Left cardiac atrium (tissue), 4 donors: ENCODE measurements around the gene DLL4. TPM values are rescaled to one million over a fixed set of nuclear protein-coding genes. Genes with fewer than 3 reads are reported as not detected.

ENCODE experiments used
- ATAC-seq, 2 donors: fragments of 200-7000 bp; cut with Tn5 transposase; one replicate each; pipeline ENCODE4 v1.9.1; 2020; ENCODE audit warnings: mild to moderate bottlenecking in 2 of 2, moderate library complexity in 2 of 2
- DNase-seq: peaks from one replicate; pipeline ENCODE4 v3.0.0-alpha.2; 2020
- intact Hi-C, 2 donors: fragments of 100-400 bp; cut with DNase I; formaldehyde crosslinking; loops; one replicate each; pipeline versions ENCODE4 v1.14.1 to v1.15.1; 2022 to 2023
- total RNA-seq, 2 donors: library from RNA; stranded (reverse); fragmentation: NEBNext Ultra II Directional; extraction: Animal tissue kit (Norgen Biotek cat#: 25700); gene quantifications; one replicate each; pipeline ENCODE4 v1.2.1, GENCODE V29; 2021
- donor health status: DM: no; HTN: yes; CAD: no.
- donor health status: DM: no; HTN: yes; CAD: no; lungs with severe emphysema.
- donor health status: DM: yes; HTN: yes; CAD: no.
- donor health status: Dilated cardiomyopathy.

Gene DLL4
- total RNA-seq, 2 donors from 2014 or later = 8.5 to 9.2 TPM

DNA sequence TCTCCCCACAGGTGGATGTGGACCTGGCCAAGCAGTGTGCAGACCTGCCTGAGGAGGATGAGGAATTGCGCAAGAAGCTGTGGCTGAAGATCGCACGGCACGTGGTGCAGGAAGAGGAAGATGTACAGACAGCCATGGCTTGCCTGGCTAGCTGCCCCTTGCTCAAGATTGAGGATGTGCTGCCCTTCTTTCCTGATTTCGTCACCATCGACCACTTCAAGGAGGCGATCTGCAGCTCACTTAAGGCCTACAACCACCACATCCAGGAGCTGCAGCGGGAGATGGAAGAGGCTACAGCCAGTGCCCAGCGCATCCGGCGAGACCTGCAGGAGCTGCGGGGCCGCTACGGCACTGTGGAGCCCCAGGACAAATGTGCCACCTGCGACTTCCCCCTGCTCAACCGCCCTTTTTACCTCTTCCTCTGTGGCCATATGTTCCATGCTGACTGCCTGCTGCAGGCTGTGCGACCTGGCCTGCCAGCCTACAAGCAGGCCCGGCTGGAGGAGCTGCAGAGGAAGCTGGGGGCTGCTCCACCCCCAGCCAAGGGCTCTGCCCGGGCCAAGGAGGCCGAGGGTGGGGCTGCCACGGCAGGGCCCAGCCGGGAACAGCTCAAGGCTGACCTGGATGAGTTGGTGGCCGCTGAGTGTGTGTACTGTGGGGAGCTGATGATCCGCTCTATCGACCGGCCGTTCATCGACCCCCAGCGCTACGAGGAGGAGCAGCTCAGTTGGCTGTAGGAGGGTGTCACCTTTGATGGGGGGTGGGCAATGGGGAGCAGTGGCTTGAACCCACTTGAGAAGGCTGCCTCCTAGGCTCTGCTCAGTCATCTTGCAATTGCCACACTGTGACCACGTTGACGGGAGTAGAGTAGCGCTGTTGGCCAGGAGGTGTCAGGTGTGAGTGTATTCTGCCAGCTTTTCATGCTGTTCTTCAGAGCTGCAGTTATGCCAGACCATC, 26.3 kb upstream of the DLL4 start:
- ATAC-seq (no peak), DNase-seq (peak; percentile 57)
- intact Hi-C loops = loop anchor here in 1 of 2 donors (10.0 kb wide), 1 partner anchor 282 kb away; no protein-coding TSS in a partner anchor

DNA sequence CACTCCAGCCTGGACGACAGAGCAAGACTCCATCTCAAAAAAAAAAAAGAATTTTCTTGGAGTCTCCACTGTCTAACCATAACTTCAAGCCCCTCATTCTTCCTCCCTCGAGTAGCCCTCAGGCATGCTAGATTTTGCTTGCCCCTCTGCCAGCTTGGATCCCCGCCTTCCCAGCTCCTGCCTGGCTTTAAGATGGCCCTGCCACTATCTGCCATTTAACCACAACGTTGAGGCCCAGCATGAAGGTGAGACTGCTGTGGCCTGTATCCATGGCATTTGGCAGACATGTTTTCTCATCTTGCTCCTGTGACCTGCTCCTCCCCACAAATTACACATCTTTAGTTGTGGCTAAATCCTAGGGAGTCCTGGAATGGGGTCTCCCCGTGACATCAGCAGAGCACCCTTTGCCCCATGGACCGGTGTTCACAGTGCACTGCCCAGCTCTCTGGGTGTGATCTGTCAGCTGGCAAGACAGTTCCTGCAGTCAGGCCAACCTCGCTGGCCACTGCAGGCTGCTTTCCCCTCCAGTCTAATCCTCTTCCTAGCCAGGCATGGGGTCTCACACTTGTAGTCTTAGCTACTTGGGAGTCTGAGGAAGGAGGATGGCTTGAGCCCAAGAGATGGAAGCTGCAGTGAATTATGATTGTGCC, 24.5 kb upstream of the DLL4 start:
- intact Hi-C loops = loop anchor here (1.0 to 10.0 kb wide), 4 partner anchors 38 to 280 kb away; no protein-coding TSS in a partner anchor
- ATAC-seq (no peak), DNase-seq (no peak)

DNA sequence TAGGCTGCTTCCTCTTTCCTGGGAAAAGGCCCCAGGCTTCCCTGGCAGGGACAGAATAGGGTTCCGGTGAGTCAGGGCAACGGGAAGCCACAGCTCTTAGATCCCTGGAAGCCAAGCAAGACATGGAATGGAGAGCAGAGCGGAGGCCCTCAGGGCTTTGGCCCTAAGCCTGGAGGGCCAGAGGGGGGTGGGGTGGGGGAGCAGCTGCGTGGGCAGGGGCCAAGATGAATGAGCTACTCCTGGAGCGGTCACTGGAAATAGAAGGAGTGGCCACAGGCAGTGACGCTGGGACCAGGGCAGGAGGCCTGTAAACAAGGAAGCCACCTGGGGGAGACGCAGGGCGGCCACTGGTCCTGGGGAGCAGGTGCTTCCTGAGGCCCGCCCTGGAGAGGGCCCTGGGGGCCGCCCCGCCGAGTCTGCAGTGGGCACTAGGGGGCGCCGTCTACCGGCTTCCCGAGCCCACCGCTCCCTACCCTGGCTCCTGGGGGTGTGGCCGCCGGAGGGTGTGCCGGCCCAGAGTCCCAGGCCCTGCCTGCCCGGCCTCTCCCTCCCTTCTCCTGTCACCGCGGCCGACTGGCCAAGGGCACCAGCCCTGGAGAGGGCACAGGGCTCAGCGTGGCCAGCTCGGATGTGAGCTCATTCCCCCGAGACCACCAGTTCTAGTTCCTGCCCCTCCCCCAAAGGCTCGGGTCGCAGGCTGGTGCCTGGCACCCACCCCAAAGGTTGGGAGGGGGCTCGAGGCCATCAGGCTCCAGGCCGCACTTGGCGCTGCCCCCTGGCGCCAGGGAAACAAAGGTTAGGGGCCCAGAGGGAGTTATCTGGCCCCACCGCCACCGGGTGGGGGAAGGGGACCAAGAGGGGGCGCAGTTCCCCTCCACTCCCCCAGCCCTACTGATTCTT, 22.8 kb upstream of the DLL4 start:
- intact Hi-C loops = loop anchor here (2.0 to 10.0 kb wide), 3 partner anchors 36 to 278 kb away; no protein-coding TSS in a partner anchor
- peak; percentile 91 for DNase-seq
- peak; percentile 80 to 85 for ATAC-seq

- intact Hi-C loops = loop anchor here (2.0 to 10.0 kb wide), 3 partner anchors 35 to 278 kb away; no protein-coding TSS in a partner anchor
- peak; percentile 41 to 48 for ATAC-seq
- peak; percentile 70 for DNase-seq
Observed at GRCh38 chr15:40906991-40907802, 21.9 kb upstream of the DLL4 start.

- DNase-seq = no peak
- ATAC-seq = no peak
- intact Hi-C loops = loop anchor here (5.0 to 10.0 kb wide), 2 partner anchors 34 to 277 kb away; no protein-coding TSS in a partner anchor
Observed at GRCh38 chr15:40908095-40908494, 21.0 kb upstream of the DLL4 start.

- DNase-seq = peak; percentile 62
Observed at GRCh38 chr15:40909662-40910630, 19.2 kb upstream of the DLL4 start.

GRCh38 chr15:40911141-40911540, 18.0 kb upstream of the DLL4 start:
- intact Hi-C loops = no loop called here
- no peak for DNase-seq
- ATAC-seq = no peak

More at GRCh38 chr15:40909662-40910630, 19.2 kb upstream of the DLL4 start:
- peak in 1 of 2 donors; percentile 22 for ATAC-seq
- intact Hi-C loops = loop anchor here (5.0 to 10.0 kb wide), 2 partner anchors 32 to 275 kb away; no protein-coding TSS in a partner anchor

- intact Hi-C loops = no loop called here
- DNase-seq (no peak), ATAC-seq (no peak)
Observed at GRCh38 chr15:40911693-40912092, 17.4 kb upstream of the DLL4 start.

DNA sequence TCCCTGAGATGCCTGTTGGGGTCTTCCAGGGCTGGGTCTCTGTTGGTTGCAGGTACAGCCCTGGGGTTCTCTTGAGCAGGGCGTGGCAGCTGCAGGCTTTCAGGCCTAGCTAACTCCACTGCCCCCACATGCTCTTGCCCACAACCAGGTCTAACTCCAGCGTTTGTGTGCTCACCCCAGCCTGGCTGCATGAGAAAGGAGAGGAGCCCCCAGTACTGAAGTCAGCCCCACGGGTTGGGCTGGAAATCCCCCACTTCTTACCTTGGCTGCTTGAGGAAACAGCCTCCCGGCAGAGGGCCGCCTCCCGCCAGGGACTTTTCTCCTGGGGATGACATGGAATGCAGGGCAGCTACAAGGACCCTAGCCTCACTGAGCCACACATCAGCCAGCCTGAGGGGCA, 16.7 kb upstream of the DLL4 start:
- DNase-seq (no peak), ATAC-seq (no peak)
- intact Hi-C loops = no loop called here

- ATAC-seq = no peak
- no peak for DNase-seq
- intact Hi-C loops = no loop called here
Observed at GRCh38 chr15:40914013-40914412, 15.1 kb upstream of the DLL4 start.

- no peak for ATAC-seq
- DNase-seq = no peak
- intact Hi-C loops = no loop called here
Observed at GRCh38 chr15:40914486-40914885, 14.7 kb upstream of the DLL4 start.

GRCh38 chr15:40915116-40915661, 14.0 kb upstream of the DLL4 start:
- DNase-seq (no peak), ATAC-seq (no peak)
- intact Hi-C loops = no loop called here

DNA sequence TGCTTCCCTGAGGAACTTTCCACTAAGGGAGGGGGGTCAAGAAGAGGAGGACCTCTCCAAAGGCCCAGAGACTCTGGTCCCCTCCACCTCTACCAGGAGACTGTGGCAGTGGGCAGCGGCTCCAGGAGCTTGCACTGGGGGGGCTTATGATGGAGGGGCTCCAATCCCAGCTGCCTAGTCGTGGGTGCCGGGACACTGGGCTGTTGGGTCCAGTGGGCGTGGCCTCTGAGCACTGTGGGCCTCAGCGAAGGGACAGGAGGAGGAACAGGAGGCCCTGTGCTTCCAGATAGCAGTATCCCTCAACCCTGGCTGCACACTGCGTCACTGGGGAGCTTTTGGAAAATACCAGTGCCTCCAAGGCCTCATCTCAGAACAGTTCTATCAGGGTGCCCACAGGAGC, 13.5 kb upstream of the DLL4 start:
- DNase-seq (no peak), ATAC-seq (no peak)
- intact Hi-C loops = no loop called here

- intact Hi-C loops = no loop called here
- ATAC-seq = no peak
- no peak for DNase-seq
Observed at GRCh38 chr15:40917585-40917984, 11.6 kb upstream of the DLL4 start.

- ATAC-seq (peak; percentile 20 to 48), DNase-seq (peak; percentile 26)
- intact Hi-C loops = no loop called here
Observed at GRCh38 chr15:40918146-40918798, 10.9 kb upstream of the DLL4 start.

- ATAC-seq (peak in 1 of 2 donors; percentile 40), DNase-seq (peak; percentile 32)
- intact Hi-C loops = no loop called here
Observed at GRCh38 chr15:40918799-40919392, 10.2 kb upstream of the DLL4 start.
